ENCODE measurements around the gene ATOX1.
A peak's percentile ranks its signal among the peaks of the same experiment; 100 is the strongest.

Gene ATOX1

DNA sequence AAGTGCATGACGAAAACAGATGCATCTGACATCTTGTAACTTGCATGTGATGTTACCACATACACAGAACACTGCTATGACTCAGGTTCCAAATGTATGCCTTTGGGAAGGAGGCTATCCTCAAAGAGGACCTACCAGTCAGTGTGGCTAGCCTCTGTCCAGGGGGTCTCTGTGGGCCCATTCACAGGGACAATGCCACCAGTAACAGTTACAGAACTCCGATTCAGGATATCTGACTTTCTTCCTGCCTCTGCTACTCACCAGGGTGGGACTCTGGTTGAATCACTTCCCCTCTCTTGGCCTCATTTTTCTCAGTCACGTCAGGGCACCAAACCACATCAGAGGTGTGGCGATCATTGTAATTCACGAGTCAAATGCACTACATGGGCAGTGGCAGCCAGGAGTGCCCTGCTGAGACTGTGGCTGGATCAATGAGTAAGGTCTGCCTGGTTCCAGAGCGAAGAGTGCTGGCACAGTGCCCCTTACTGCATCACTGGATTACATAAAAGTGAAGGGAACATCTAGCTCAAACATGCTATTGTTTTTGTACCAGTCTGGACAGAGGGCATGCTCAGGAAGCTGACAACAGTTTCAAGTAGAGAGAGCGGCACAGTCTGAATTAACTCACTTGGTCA, 13.2 kb downstream of the ATOX1 start:
- Histone ChIP-seq H3K79me2 (ENCODE audit: low read length) (peaks cover 10% of the 10 kb centered on the region), H3K27me3 (ENCODE audit: low read depth, low read length) (no peaks in the 10 kb centered on the region), H2AFZ (ENCODE audit: low read depth, low read length) (peak overlapping the region; percentile 31; the same call in 1 of the 2 replicates), H3K4me3 (ENCODE audit: low read length) (peak overlapping the region; percentile 51), H3K36me3 (replicated peaks; ENCODE audit: low read depth, low read length) (peaks cover 7% of the 10 kb centered on the region), H3K27ac (ENCODE audit: low read length) (peak overlapping the region; percentile 39), H3K9ac (ENCODE audit: low read length) (no peak overlapping the region), H3K4me1 (ENCODE audit: low read length) (peaks cover 43% of the 10 kb centered on the region), H3K4me2 (ENCODE audit: low read length) (peak overlapping the region; percentile 51), H3K9me3 (ENCODE audit: insufficient read depth, low read length) (no peaks in the 10 kb centered on the region), H4K20me1 (ENCODE audit: insufficient read depth, low read length) (no peaks in the 10 kb centered on the region)
- TF ChIP-seq EZH2phosphoT487 (IDR thresholded peaks at IDR 0.05; ENCODE audit: low read depth) = no peak

GRCh38 chr5:151743530-151743929, 14.9 kb downstream of the ATOX1 start:
- H3K36me3 ChIP-seq (replicated peaks; ENCODE audit: low read depth, low read length) = peaks cover 7% of the 10 kb centered on the region

GRCh38 chr5:151742870-151743294, 15.5 kb downstream of the ATOX1 start:
- no peak for TF ChIP-seq EZH2phosphoT487 (IDR thresholded peaks at IDR 0.05; ENCODE audit: low read depth)
- TF ChIP-seq CTCF (IDR thresholded peaks at IDR 0.05; ENCODE audit: low read depth, low read length) = peak; percentile 69
- H3K27me3 ChIP-seq (ENCODE audit: low read depth, low read length) = no peaks in the 10 kb centered on the region
- no peak overlapping the region for H3K27ac ChIP-seq (ENCODE audit: low read length)
- no peaks in the 10 kb centered on the region for H3K79me2 ChIP-seq (ENCODE audit: low read length)
- no peaks in the 10 kb centered on the region for H3K9me3 ChIP-seq (ENCODE audit: insufficient read depth, low read length)
- no peak overlapping the region for H3K4me3 ChIP-seq (ENCODE audit: low read length)
- peaks cover 7% of the 10 kb centered on the region for H3K36me3 ChIP-seq (replicated peaks; ENCODE audit: low read depth, low read length)
- peaks cover 29% of the 10 kb centered on the region for H3K4me1 ChIP-seq (ENCODE audit: low read length)
- no peak overlapping the region for H3K9ac ChIP-seq (ENCODE audit: low read length)
- H2AFZ ChIP-seq (ENCODE audit: low read depth, low read length) = no peak overlapping the region
- H3K4me2 ChIP-seq (ENCODE audit: low read length) = no peak overlapping the region
- H4K20me1 ChIP-seq (ENCODE audit: insufficient read depth, low read length) = no peaks in the 10 kb centered on the region

More at GRCh38 chr5:151743530-151743929, 14.9 kb downstream of the ATOX1 start:
- no peak overlapping the region for H3K4me3 ChIP-seq (ENCODE audit: low read length)
- no peak overlapping the region for H3K4me2 ChIP-seq (ENCODE audit: low read length)
- no peak overlapping the region for H3K27ac ChIP-seq (ENCODE audit: low read length)
- no peaks in the 10 kb centered on the region for H3K79me2 ChIP-seq (ENCODE audit: low read length)
- H3K9ac ChIP-seq (ENCODE audit: low read length) = no peak overlapping the region
- TF ChIP-seq EZH2phosphoT487 (IDR thresholded peaks at IDR 0.05; ENCODE audit: low read depth) (no peak), CTCF (IDR thresholded peaks at IDR 0.05; ENCODE audit: low read depth, low read length) (no peak)
- H4K20me1 ChIP-seq (ENCODE audit: insufficient read depth, low read length) = no peaks in the 10 kb centered on the region
- no peaks in the 10 kb centered on the region for H3K9me3 ChIP-seq (ENCODE audit: insufficient read depth, low read length)
- H2AFZ ChIP-seq (ENCODE audit: low read depth, low read length) = no peak overlapping the region
- H3K27me3 ChIP-seq (ENCODE audit: low read depth, low read length) = no peaks in the 10 kb centered on the region
- H3K4me1 ChIP-seq (ENCODE audit: low read length) = peaks cover 29% of the 10 kb centered on the region

GRCh38 chr5:151741678-151742423, 16.6 kb downstream of the ATOX1 start:
- H3K4me2 ChIP-seq (ENCODE audit: low read length) = no peak overlapping the region
- H3K4me3 ChIP-seq (ENCODE audit: low read length) = no peak overlapping the region
- H3K36me3 ChIP-seq (replicated peaks; ENCODE audit: low read depth, low read length) = peaks cover 7% of the 10 kb centered on the region
- no peaks in the 10 kb centered on the region for H4K20me1 ChIP-seq (ENCODE audit: insufficient read depth, low read length)
- no peaks in the 10 kb centered on the region for H3K27me3 ChIP-seq (ENCODE audit: low read depth, low read length)
- no peaks in the 10 kb centered on the region for H3K79me2 ChIP-seq (ENCODE audit: low read length)
- no peak overlapping the region for H2AFZ ChIP-seq (ENCODE audit: low read depth, low read length)
- H3K27ac ChIP-seq (ENCODE audit: low read length) = no peak overlapping the region
- H3K9me3 ChIP-seq (ENCODE audit: insufficient read depth, low read length) = no peaks in the 10 kb centered on the region
- H3K9ac ChIP-seq (ENCODE audit: low read length) = no peak overlapping the region
- TF ChIP-seq CTCF (IDR thresholded peaks at IDR 0.05; ENCODE audit: low read depth, low read length) = no peak
- TF ChIP-seq EZH2phosphoT487 (IDR thresholded peaks at IDR 0.05; ENCODE audit: low read depth) = no peak
- peaks cover 29% of the 10 kb centered on the region for H3K4me1 ChIP-seq (ENCODE audit: low read length)

Data from OCI-LY3 (cell line).